H1 (cell line): ENCODE results near the gene GRM1. TPM values are rescaled to one million over a fixed set of nuclear protein-coding genes. Genes with fewer than 3 reads are reported as not detected.

Experiments
- CTCF ChIA-PET: fragments of 300-600 bp; sonication (Branson Sonifier 250); formaldehyde crosslinking; loops from one replicate; lab custom pipeline; 2021; ENCODE audit not compliant: partially characterized antibody; lab: Charles Lee
- POLR2A ChIA-PET: fragments of 300-600 bp; sonication (Branson Sonifier 250); formaldehyde crosslinking; loops from one replicate; lab custom pipeline; 2021; ENCODE audit warnings: inconsistent platforms; ENCODE audit not compliant: partially characterized antibody; lab: Charles Lee
- DNase-seq, 2 experiments: peaks; one replicate each; pipeline versions ENCODE4 v3.0.0 to v3.0.0-alpha.2; 2010 to 2022; ENCODE audit warnings: low spot score in 2 of 2, low read depth in 1 of 2, mixed read lengths in 1 of 2
- FAIRE-seq: peaks from 2 replicates; lab custom pipeline; 2011; peaks lifted over from hg19 to GRCh38; lab: Jason Lieb, UNC
- H2AFZ ChIP-seq: 2 replicates; pipeline ENCODE4 v1.8.1; 2012; ENCODE audit warnings: low read length, inconsistent platforms
- H2AK5ac ChIP-seq: 2 replicates; pipeline ENCODE4 v1.6.1; 2013; ENCODE audit warnings: low read depth, low read length
- H2BK120ac ChIP-seq: replicated peaks from 2 replicates; pipeline ENCODE3; 2013; ENCODE audit warnings: low read depth, low read length, inconsistent platforms
- H2BK12ac ChIP-seq: 2 replicates; pipeline ENCODE4 v1.6.1; 2013; ENCODE audit warnings: low read depth, low read length
- H2BK15ac ChIP-seq: 2 replicates; pipeline ENCODE4 v1.6.1; 2013; ENCODE audit warnings: low read length
- H2BK20ac ChIP-seq: 2 replicates; pipeline ENCODE4 v1.6.1; 2013; ENCODE audit warnings: low read length
- H2BK5ac ChIP-seq: 2 replicates; pipeline ENCODE4 v1.6.1; 2013; ENCODE audit warnings: low read depth, low read length
- H3K14ac ChIP-seq: 2 replicates; pipeline ENCODE4 v1.6.1; 2013; ENCODE audit warnings: inconsistent platforms; ENCODE audit not compliant: insufficient read length
- H3K18ac ChIP-seq: 2 replicates; pipeline ENCODE4 v1.6.1; 2013; ENCODE audit warnings: low read length; ENCODE audit errors: extremely low read depth
- H3K23ac ChIP-seq: 2 replicates; pipeline ENCODE4 v1.6.1; 2013; ENCODE audit warnings: inconsistent platforms; ENCODE audit not compliant: insufficient read length
- H3K23me2 ChIP-seq: 2 replicates; pipeline ENCODE4 v1.6.1; 2013; ENCODE audit warnings: low read depth, low read length
- H3K27ac ChIP-seq: 2 replicates; pipeline ENCODE4 v1.6.1; 2011; ENCODE audit warnings: low read depth, low read length, inconsistent platforms
- H3K27me3 ChIP-seq, 4 experiments: replicated peaks in 1 of 4; 1 replicate in 1 of 4; 2 replicates in 3 of 4; pipeline versions ENCODE4 v1.6.1 to v1.8.1; 2011 to 2013; ENCODE audit warnings: low read length in 3 of 4, mild to moderate bottlenecking in 3 of 4, inconsistent platforms in 2 of 4, mixed read lengths in 2 of 4, moderate library complexity in 1 of 4; ENCODE audit not compliant: control insufficient read depth in 3 of 4, insufficient read depth in 3 of 4; ENCODE audit errors: extremely low read depth in 1 of 4
- H3K36me3 ChIP-seq, 4 experiments: 2 replicates each; pipeline versions ENCODE4 v1.6.1 to v1.8.1; 2011 to 2013; ENCODE audit warnings: mild to moderate bottlenecking in 4 of 4, low read length in 3 of 4, moderate library complexity in 2 of 4, control low read depth in 1 of 4, inconsistent platforms in 1 of 4; ENCODE audit not compliant: insufficient read depth in 4 of 4, control insufficient read depth in 2 of 4
- H3K4ac ChIP-seq: replicated peaks from 2 replicates; pipeline ENCODE3; 2013; ENCODE audit warnings: low read length, low read depth, mixed read lengths, inconsistent platforms; ENCODE audit not compliant: insufficient read length
- H3K4me1 ChIP-seq, 4 experiments: replicated peaks in 1 of 4; 1 replicate in 1 of 4; 2 replicates in 3 of 4; pipeline versions ENCODE4 v1.6.1 to v1.8.1; 2011 to 2013; ENCODE audit warnings: low read length in 3 of 4, inconsistent platforms in 2 of 4, mixed read lengths in 1 of 4; ENCODE audit not compliant: insufficient read depth in 4 of 4, control insufficient read depth in 3 of 4
- H3K4me2 ChIP-seq, 2 experiments: 2 replicates each; pipeline versions ENCODE4 v1.6.1 to v1.8.1; 2011 to 2013; ENCODE audit warnings: low read depth in 2 of 2, low read length in 2 of 2, control low read depth in 1 of 2, inconsistent platforms in 1 of 2, mild to moderate bottlenecking in 1 of 2; ENCODE audit not compliant: insufficient read depth in 1 of 2
- H3K4me3 ChIP-seq, 4 experiments: fragments of 200-600, 300-600 bp in 1 of 4; sonication (generic), shearing (Covaris generic), sonication (Bioruptor Twin) in 1 of 4; 2 replicates each; pipeline versions ENCODE4 v1.5.1 to v1.8.1; 2011 to 2016; ENCODE audit warnings: low read length in 4 of 4, low read depth in 3 of 4, control low read depth in 2 of 4, inconsistent platforms in 2 of 4, mild to moderate bottlenecking in 2 of 4, mixed read lengths in 1 of 4, moderate library complexity in 1 of 4; ENCODE audit not compliant: insufficient read depth in 2 of 4; ENCODE audit errors: extremely low read depth in 1 of 4
- H3K56ac ChIP-seq: replicated peaks from 2 replicates; pipeline ENCODE3; 2013; ENCODE audit warnings: low read depth, mild to moderate bottlenecking, mixed read lengths, low read length, inconsistent platforms; ENCODE audit not compliant: insufficient read length
- H3K79me1 ChIP-seq: 2 replicates; pipeline ENCODE4 v1.6.1; 2013; ENCODE audit warnings: low read depth, low read length, control low read depth
- H3K79me2 ChIP-seq, 2 experiments: 2 replicates each; pipeline versions ENCODE4 v1.6.1 to v1.8.1; 2012 to 2013; ENCODE audit warnings: low read length in 2 of 2, mild to moderate bottlenecking in 2 of 2, inconsistent platforms in 1 of 2; ENCODE audit not compliant: insufficient read depth in 2 of 2, control insufficient read depth in 1 of 2
- H3K9ac ChIP-seq, 4 experiments: replicated peaks in 1 of 4; 1 replicate in 1 of 4; 2 replicates in 3 of 4; pipeline versions ENCODE4 v1.6.1 to v1.8.1; 2011 to 2013; ENCODE audit warnings: low read depth in 3 of 4, low read length in 3 of 4, control low read depth in 2 of 4, mild to moderate bottlenecking in 2 of 4, moderate library complexity in 2 of 4, inconsistent platforms in 1 of 4; ENCODE audit errors: extremely low read depth in 1 of 4
- H3K9me3 ChIP-seq, 2 experiments: 2 replicates each; pipeline versions ENCODE4 v1.6.1 to v1.8.1; 2012 to 2013; ENCODE audit warnings: mild to moderate bottlenecking in 2 of 2, moderate library complexity in 2 of 2, control low read depth in 1 of 2, inconsistent platforms in 1 of 2, low read depth in 1 of 2, low read length in 1 of 2, mixed read lengths in 1 of 2; ENCODE audit not compliant: insufficient read depth in 2 of 2
- H4K20me1 ChIP-seq, 2 experiments: replicated peaks in 1 of 2; 2 replicates each; pipeline versions ENCODE3 to v1.8.1; 2011 to 2013; ENCODE audit warnings: inconsistent platforms in 2 of 2, low read length in 2 of 2, mild to moderate bottlenecking in 1 of 2; ENCODE audit not compliant: insufficient read depth in 2 of 2, control insufficient read depth in 1 of 2
- H4K5ac ChIP-seq: 2 replicates; pipeline ENCODE4 v1.6.1; 2013; ENCODE audit warnings: low read length, low read depth, mixed read lengths, inconsistent platforms; ENCODE audit not compliant: insufficient read length
- H4K8ac ChIP-seq: 2 replicates; pipeline ENCODE4 v1.8.0; 2013; ENCODE audit warnings: mild to moderate bottlenecking, moderate library complexity, low read length, inconsistent platforms; ENCODE audit not compliant: insufficient read depth; ENCODE audit errors: extremely low read depth
- H4K91ac ChIP-seq: replicated peaks from 2 replicates; pipeline ENCODE3; 2013; ENCODE audit warnings: low read length, mixed read lengths, inconsistent platforms; ENCODE audit not compliant: insufficient read length
- CBX5 ChIP-seq: fragments of 300-800, 300-1000 bp; sonication (generic); IDR thresholded peaks from 2 replicates; pipeline ENCODE4 v1.7.1; 2016; ENCODE audit warnings: antibody characterized with exemption, low read length, low read depth
- CTBP2 ChIP-seq: IDR thresholded peaks from 2 replicates; pipeline ENCODE4 v1.7.0; 2011; ENCODE audit warnings: borderline replicate concordance, mild to moderate bottlenecking, moderate library complexity, mixed read lengths, low read length; ENCODE audit not compliant: insufficient read depth, insufficient read length
- GTF2F1 ChIP-seq: IDR thresholded peaks from 2 replicates; pipeline ENCODE4 v1.6.1; 2012; ENCODE audit warnings: low read depth, low read length, improper control_type of control experiment, borderline replicate concordance
- HDAC6 ChIP-seq: IDR thresholded peaks from one replicate; pipeline ENCODE4 v1.7.1; 2012; ENCODE audit warnings: low read depth, mild to moderate bottlenecking, inconsistent platforms, low read length, moderate library complexity
- KDM5A ChIP-seq: fragments of 200-600 bp; IDR thresholded peaks from 2 replicates; pipeline ENCODE4 v1.7.1; 2012; ENCODE audit warnings: mild to moderate bottlenecking, low read length, inconsistent platforms, mixed read lengths
- POU5F1 ChIP-seq: IDR thresholded peaks from 2 replicates; pipeline ENCODE4 v1.6.1; 2011; ENCODE audit warnings: low read depth, mild to moderate bottlenecking, low read length, moderate library complexity
- RBBP5 ChIP-seq: IDR thresholded peaks from 2 replicates; pipeline ENCODE4 v1.7.1; 2012; ENCODE audit warnings: low read depth, mild to moderate bottlenecking, inconsistent platforms, low read length, moderate library complexity, borderline replicate concordance
- RNF2 ChIP-seq: fragments of 200-900, 300-1000 bp; sonication (generic); IDR thresholded peaks from 2 replicates; pipeline ENCODE4 v1.7.1; 2016; ENCODE audit warnings: borderline replicate concordance, low read depth, mild to moderate bottlenecking, antibody characterized with exemption, low read length; ENCODE audit not compliant: poor library complexity, severe bottlenecking; ENCODE audit errors: missing control alignments
- WGBS, 2 experiments: shearing (Covaris generic) in 1 of 2; methylation state at CpG; one replicate each; pipeline versions ENCODE4 v1.1.6 to v1.1.7; 2013 to 2015; ENCODE audit warnings: low lambda C conversion rate in 2 of 2, mixed read lengths in 2 of 2, inconsistent platforms in 1 of 2, low coverage in 1 of 2, missing lambda C conversion rate in 1 of 2; ENCODE audit not compliant: insufficient replicate concordance in 2 of 2, insufficient coverage in 1 of 2, insufficient read length in 1 of 2; ENCODE audit errors: extremely low coverage in 1 of 2, missing lambda C conversion rate in 1 of 2; 5-methylcytosine and 5-hydroxymethylcytosine counted together
- polyA plus RNA-seq, 7 experiments: library from polyadenylated mRNA; depleted of rRNA in 3 of 7; stranded (reverse) in 5 of 7; unstranded in 2 of 7; fragments of >200 nt in 5 of 7; fragments of 200-250 nt in 2 of 7; gene quantifications; 1 replicate in 5 of 7; 2 replicates in 1 of 7; 4 replicates in 1 of 7; pipeline versions ENCODE4 v1.2.1 to v1.2.3, GENCODE V29; 2011 to 2013; ENCODE audit warnings: missing spikeins in 2 of 7, mixed read lengths in 2 of 7
- total RNA-seq: library from RNA; stranded (reverse); fragmentation: NEBNext Ultra II Directional; extraction: Animal tissue kit (Norgen Biotek cat#: 25700); gene quantifications from 2 replicates; pipeline ENCODE4 v1.2.1, GENCODE V29; 2021
- TF ChIP-seq, protein P1 (sequence below): IDR thresholded peaks from 2 replicates; pipeline ENCODE4 v1.6.1; 2011; ENCODE audit warnings: low read depth, mild to moderate bottlenecking, low read length; ENCODE audit not compliant: insufficient read depth
- TF ChIP-seq, protein P2 (sequence below): IDR thresholded peaks from 2 replicates; pipeline ENCODE4 v1.6.1; 2011; ENCODE audit warnings: low read length, improper control_type of control experiment

Gene GRM1
- total and polyA plus RNA-seq, 2 of the 8 experiments (the other 6 are each of a cell fraction or from before 2014, with no cell fraction given), result 0.15 to 1.3 TPM

DNA sequence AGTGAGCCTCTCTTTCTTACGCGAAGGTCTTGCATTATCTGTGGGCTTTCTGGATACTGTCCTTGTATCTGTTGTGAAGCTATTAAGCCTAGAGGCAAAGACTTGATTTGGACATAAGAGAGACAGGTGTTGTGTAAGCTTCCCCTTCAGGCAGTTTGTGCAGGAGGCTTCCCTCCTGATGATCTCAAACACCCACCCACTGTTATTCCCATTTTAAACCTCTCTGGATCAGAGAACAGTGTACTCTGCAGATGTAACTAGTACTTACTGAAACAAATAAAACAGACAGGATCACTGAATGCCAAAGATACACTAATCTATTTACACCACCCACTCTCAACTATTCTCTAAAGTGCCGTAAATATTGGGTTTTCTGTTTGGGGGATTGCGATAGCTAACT lies 401.0 kb downstream of the GRM1 start:
- WGBS, 2 experiments, result 90% methylated on average over 4 of the region's 4 CpGs; no CpG with 5 or more reads in 1 of the 2 experiments
- Histone ChIP-seq H2AK5ac (no peak overlapping the region), H2BK12ac (no peak overlapping the region), H2BK120ac (no peak overlapping the region), H3K56ac (no peak overlapping the region), H4K8ac (no peak overlapping the region), H3K27ac (no peak overlapping the region), H3K4me2 (no peak overlapping the region), H3K4me1 (peaks cover 0 to 10% (median 3%) of the 10 kb centered on the region in 4 experiments; a peak in 2 of 7 replicates), H2BK15ac (no peak overlapping the region), H2BK20ac (no peak overlapping the region), H3K9ac (no peak overlapping the region), H3K79me2 (no peaks in the 10 kb centered on the region), H3K4me3 (no peak overlapping the region), H4K20me1 (no peaks in the 10 kb centered on the region), H3K79me1 (no peaks in the 10 kb centered on the region), H3K4ac (no peak overlapping the region), H3K23ac (no peak overlapping the region), H2AFZ (no peak overlapping the region; the same call in none of the 2 replicates), H3K36me3 (no peaks in the 10 kb centered on the region), H4K91ac (no peak overlapping the region), H3K27me3 (peaks cover 0 to 10% (median 6%) of the 10 kb centered on the region in 4 experiments; a peak in 6 of 7 replicates), H4K5ac (no peak overlapping the region), H3K23me2 (peaks cover 9% of the 10 kb centered on the region; the same call in 1 of the 2 replicates), H3K18ac (no peak overlapping the region), H3K9me3 (no peaks in the 10 kb centered on the region), H3K14ac (no peak overlapping the region), H2BK5ac (no peak overlapping the region)
- DNase-seq (no peak), FAIRE-seq (no peak)
- ChIA-PET CTCF (interaction anchor here (0.6 to 0.8 kb wide), 3 partner anchors 50 to 701 kb away, joined by 3 read pairs; no protein-coding TSS in a partner anchor), POLR2A (no interaction called here)
- TF ChIP-seq HDAC6 (no peak), RBBP5 (no peak), CBX5 (no peak), POU5F1 (no peak), KDM5A (no peak), RNF2 (no peak), GTF2F1 (no peak), CTBP2 (no peak)
- TF ChIP-seq, protein P1, sequence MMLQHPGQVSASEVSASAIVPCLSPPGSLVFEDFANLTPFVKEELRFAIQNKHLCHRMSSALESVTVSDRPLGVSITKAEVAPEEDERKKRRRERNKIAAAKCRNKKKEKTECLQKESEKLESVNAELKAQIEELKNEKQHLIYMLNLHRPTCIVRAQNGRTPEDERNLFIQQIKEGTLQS, result no peak
- TF ChIP-seq, protein P2, sequence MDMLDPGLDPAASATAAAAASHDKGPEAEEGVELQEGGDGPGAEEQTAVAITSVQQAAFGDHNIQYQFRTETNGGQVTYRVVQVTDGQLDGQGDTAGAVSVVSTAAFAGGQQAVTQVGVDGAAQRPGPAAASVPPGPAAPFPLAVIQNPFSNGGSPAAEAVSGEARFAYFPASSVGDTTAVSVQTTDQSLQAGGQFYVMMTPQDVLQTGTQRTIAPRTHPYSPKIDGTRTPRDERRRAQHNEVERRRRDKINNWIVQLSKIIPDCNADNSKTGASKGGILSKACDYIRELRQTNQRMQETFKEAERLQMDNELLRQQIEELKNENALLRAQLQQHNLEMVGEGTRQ, result no peak
